GM21447 (cell line): ENCODE data around the gene COL27A1.

Experiments used
- ATAC-seq: cut with Tn5 transposase; IDR thresholded peaks from one replicate; pipeline ENCODE4 v1.9.1; 2021; ENCODE audit not compliant: unreplicated experiment

The COL27A1 gene

GRCh38 chr9:114141553-114142402, 13.6 kb upstream of the COL27A1 start:
- ATAC-seq, result no peak

- ATAC-seq, result no peak
Observed at GRCh38 chr9:114143234-114143633, 12.1 kb upstream of the COL27A1 start.

- no peak for ATAC-seq
Observed at GRCh38 chr9:114146735-114147134, 8.6 kb upstream of the COL27A1 start.

GRCh38 chr9:114149181-114149580, 6.2 kb upstream of the COL27A1 start:
- no peak for ATAC-seq

- ATAC-seq, result no peak
Observed at GRCh38 chr9:114149765-114150340, 5.5 kb upstream of the COL27A1 start.

GRCh38 chr9:114150608-114151007, 4.7 kb upstream of the COL27A1 start:
- no peak for ATAC-seq

GRCh38 chr9:114151426-114151956, 3.8 kb upstream of the COL27A1 start:
- ATAC-seq, result no peak

- no peak for ATAC-seq
Observed at GRCh38 chr9:114153761-114154599, 1.4 kb upstream of the COL27A1 start.

- ATAC-seq, result no peak
Observed at GRCh38 chr9:114154600-114155102, 686 bp upstream of the COL27A1 start.

- ATAC-seq, result no peak
Observed at GRCh38 chr9:114155995-114156656, 789 bp downstream of the COL27A1 start.

GRCh38 chr9:114156657-114157421, 1.5 kb downstream of the COL27A1 start:
- no peak for ATAC-seq

- ATAC-seq, result no peak
Observed at GRCh38 chr9:114157516-114158176, 2.3 kb downstream of the COL27A1 start.

GRCh38 chr9:114158482-114159130, 3.3 kb downstream of the COL27A1 start:
- no peak for ATAC-seq

GRCh38 chr9:114159691-114160090, 4.4 kb downstream of the COL27A1 start:
- ATAC-seq, result no peak

- no peak for ATAC-seq
Observed at GRCh38 chr9:114161513-114161912, 6.2 kb downstream of the COL27A1 start.

GRCh38 chr9:114163517-114163951, 8.2 kb downstream of the COL27A1 start:
- ATAC-seq, result no peak

GRCh38 chr9:114164191-114164794, 9.0 kb downstream of the COL27A1 start:
- ATAC-seq, result no peak

GRCh38 chr9:114165407-114166102, 10.2 kb downstream of the COL27A1 start:
- no peak for ATAC-seq
